Glutamatergic neuron (in vitro differentiated cells): ENCODE data around the gene HPDL. TPM values are rescaled to one million over a fixed set of nuclear protein-coding genes. Genes with fewer than 3 reads are reported as not detected.

ENCODE experiments used
- DNase-seq: peaks from one replicate; pipeline ENCODE4 v3.0.0; 2022
- H3K27ac Mint-ChIP-seq: one replicate; pipeline ENCODE4 v1.8.0; 2020; ENCODE audit warnings: mild to moderate bottlenecking, mixed read lengths, inconsistent platforms; ENCODE audit not compliant: unreplicated experiment
- H3K27me3 Mint-ChIP-seq: one replicate; pipeline ENCODE4 v1.8.0; 2020; ENCODE audit warnings: mild to moderate bottlenecking, moderate library complexity, mixed read lengths, inconsistent platforms; ENCODE audit not compliant: unreplicated experiment
- H3K36me3 Mint-ChIP-seq: one replicate; pipeline ENCODE4 v1.8.0; 2020; ENCODE audit warnings: mild to moderate bottlenecking, mixed read lengths, inconsistent platforms; ENCODE audit not compliant: unreplicated experiment
- H3K4me1 Mint-ChIP-seq: one replicate; pipeline ENCODE4 v1.8.0; 2020; ENCODE audit warnings: mild to moderate bottlenecking, low read depth, mixed read lengths, inconsistent platforms; ENCODE audit not compliant: unreplicated experiment
- H3K4me3 Mint-ChIP-seq: one replicate; pipeline ENCODE4 v1.8.0; 2020; ENCODE audit warnings: mild to moderate bottlenecking, mixed read lengths, inconsistent platforms; ENCODE audit not compliant: unreplicated experiment
- H3K9me3 Mint-ChIP-seq: one replicate; pipeline ENCODE4 v1.8.0; 2020; ENCODE audit warnings: mild to moderate bottlenecking, moderate library complexity, mixed read lengths, inconsistent platforms; ENCODE audit not compliant: unreplicated experiment
- CTCF ChIP-seq: fragments of 200-600 bp; sonication (generic); IDR thresholded peaks from one replicate; pipeline ENCODE4 v1.5.0; 2021; ENCODE audit not compliant: partially characterized antibody, unreplicated experiment
- total RNA-seq: library from RNA; stranded (reverse); fragmentation: NEBNext Ultra II Directional; extraction: Animal tissue kit (Norgen Biotek cat#: 25700); gene quantifications from one replicate; pipeline ENCODE4 v1.2.1, GENCODE V29; 2021; ENCODE audit not compliant: unreplicated experiment

HPDL gene
- total RNA-seq, 1 donor from 2014 or later: 2.3 TPM

- no peak overlapping the region for H3K27ac Mint-ChIP-seq
- H3K9me3 Mint-ChIP-seq: peaks cover 2% of the 10 kb centered on the region
- H3K27me3 Mint-ChIP-seq: no peaks in the 10 kb centered on the region
- H3K36me3 Mint-ChIP-seq: no peaks in the 10 kb centered on the region
- TF ChIP-seq CTCF: no peak
- no peak for DNase-seq
- H3K4me3 Mint-ChIP-seq: no peak overlapping the region
- peaks cover 2% of the 10 kb centered on the region for H3K4me1 Mint-ChIP-seq
Observed at GRCh38 chr1:45297666-45298356, 28.9 kb upstream of the HPDL start.

GRCh38 chr1:45299296-45299695 lies 27.4 kb upstream of the HPDL start:
- no peaks in the 10 kb centered on the region for H3K27me3 Mint-ChIP-seq
- peaks cover 2% of the 10 kb centered on the region for H3K9me3 Mint-ChIP-seq
- no peak for DNase-seq
- TF ChIP-seq CTCF: no peak
- H3K4me1 Mint-ChIP-seq: peaks cover 2% of the 10 kb centered on the region
- H3K27ac Mint-ChIP-seq: no peak overlapping the region
- H3K36me3 Mint-ChIP-seq: no peaks in the 10 kb centered on the region
- no peak overlapping the region for H3K4me3 Mint-ChIP-seq

- Mint-ChIP-seq H3K4me3 (peak overlapping the region; percentile 18), H3K27ac (no peak overlapping the region), H3K27me3 (peaks cover 2% of the 10 kb centered on the region), H3K36me3 (no peaks in the 10 kb centered on the region), H3K4me1 (peaks cover 2% of the 10 kb centered on the region), H3K9me3 (peaks cover 3% of the 10 kb centered on the region)
- DNase-seq: peak; percentile 29
- peak; percentile 75 for TF ChIP-seq CTCF
Observed at GRCh38 chr1:45299981-45300668, 26.6 kb upstream of the HPDL start.

- TF ChIP-seq CTCF: no peak
- no peaks in the 10 kb centered on the region for H3K36me3 Mint-ChIP-seq
- no peak for DNase-seq
- peaks cover 2% of the 10 kb centered on the region for H3K27me3 Mint-ChIP-seq
- H3K4me1 Mint-ChIP-seq: peaks cover 2% of the 10 kb centered on the region
- H3K4me3 Mint-ChIP-seq: no peak overlapping the region
- peaks cover 3% of the 10 kb centered on the region for H3K9me3 Mint-ChIP-seq
- H3K27ac Mint-ChIP-seq: no peak overlapping the region
Observed at GRCh38 chr1:45300669-45300997, 26.1 kb upstream of the HPDL start.

- no peak for TF ChIP-seq CTCF
- Mint-ChIP-seq H3K36me3 (no peaks in the 10 kb centered on the region), H3K4me1 (peaks cover 2% of the 10 kb centered on the region), H3K27me3 (peaks cover 2% of the 10 kb centered on the region), H3K4me3 (peak overlapping the region; percentile 90), H3K27ac (no peak overlapping the region), H3K9me3 (peaks cover 3% of the 10 kb centered on the region)
- DNase-seq: no peak
Observed at GRCh38 chr1:45302505-45303150, 24.1 kb upstream of the HPDL start.
